GM18498 (cell line): ENCODE data around the gene GLB1L2.

Experiments used
- ATAC-seq: cut with Tn5 transposase; IDR thresholded peaks from one replicate; pipeline ENCODE4 v1.9.1; 2021; ENCODE audit warnings: mild to moderate bottlenecking, moderate library complexity; ENCODE audit not compliant: unreplicated experiment

GLB1L2 gene

GRCh38 chr11:134417871-134418840 is 86.4 kb downstream of the GLB1L2 start:
- ATAC-seq: no peak

GRCh38 chr11:134423106-134423505 is 91.3 kb downstream of the GLB1L2 start:
- no peak for ATAC-seq

- no peak for ATAC-seq
These were observed 93.6 kb downstream of the GLB1L2 start for GRCh38 chr11:134425413-134425812.
